ENCODE measurements around the gene PLCB4.

The PLCB4 gene

GRCh38 chr20:9306521-9306920 lies 237.6 kb downstream of the PLCB4 start:
- no peak overlapping the region for H3K4me3 ChIP-seq (replicated peaks; ENCODE audit: low read depth, low read length)
- peak; percentile 43 for DNase-seq (ENCODE audit: extremely low read depth, low read depth)
- no peak for TF ChIP-seq CTCF (IDR thresholded peaks at IDR 0.05; ENCODE audit: low read depth, low read length, missing control alignments)

- no peak overlapping the region for H3K4me3 ChIP-seq (replicated peaks; ENCODE audit: low read depth, low read length)
- no peak for DNase-seq (ENCODE audit: extremely low read depth, low read depth)
- no peak for TF ChIP-seq CTCF (IDR thresholded peaks at IDR 0.05; ENCODE audit: low read depth, low read length, missing control alignments)
Measured at GRCh38 chr20:9308056-9308455, 239.2 kb downstream of the PLCB4 start.

- H3K4me3 ChIP-seq (replicated peaks; ENCODE audit: low read depth, low read length): no peak overlapping the region
- no peak for DNase-seq (ENCODE audit: extremely low read depth, low read depth)
- TF ChIP-seq CTCF (IDR thresholded peaks at IDR 0.05; ENCODE audit: low read depth, low read length, missing control alignments): no peak
Measured at GRCh38 chr20:9311132-9311531, 242.2 kb downstream of the PLCB4 start.

- no peak for DNase-seq (ENCODE audit: extremely low read depth, low read depth)
- H3K4me3 ChIP-seq (replicated peaks; ENCODE audit: low read depth, low read length): no peak overlapping the region
- no peak for TF ChIP-seq CTCF (IDR thresholded peaks at IDR 0.05; ENCODE audit: low read depth, low read length, missing control alignments)
Measured at GRCh38 chr20:9319687-9320384, 250.9 kb downstream of the PLCB4 start.

- DNase-seq (ENCODE audit: extremely low read depth, low read depth): no peak
- no peak overlapping the region for H3K4me3 ChIP-seq (replicated peaks; ENCODE audit: low read depth, low read length)
- TF ChIP-seq CTCF (IDR thresholded peaks at IDR 0.05; ENCODE audit: low read depth, low read length, missing control alignments): no peak
Measured at GRCh38 chr20:9321007-9321406, 252.1 kb downstream of the PLCB4 start.

GRCh38 chr20:9322661-9323060 lies 253.8 kb downstream of the PLCB4 start:
- no peak for DNase-seq (ENCODE audit: extremely low read depth, low read depth)
- no peak for TF ChIP-seq CTCF (IDR thresholded peaks at IDR 0.05; ENCODE audit: low read depth, low read length, missing control alignments)
- no peak overlapping the region for H3K4me3 ChIP-seq (replicated peaks; ENCODE audit: low read depth, low read length)

- no peak overlapping the region for H3K4me3 ChIP-seq (replicated peaks; ENCODE audit: low read depth, low read length)
- DNase-seq (ENCODE audit: extremely low read depth, low read depth): no peak
- peak; percentile 61 for TF ChIP-seq CTCF (IDR thresholded peaks at IDR 0.05; ENCODE audit: low read depth, low read length, missing control alignments)
Measured at GRCh38 chr20:9323622-9324021, 254.7 kb downstream of the PLCB4 start.

All from HFF-Myc (cell line).